ENCODE data around the gene VSNL1.

Gene VSNL1

DNA sequence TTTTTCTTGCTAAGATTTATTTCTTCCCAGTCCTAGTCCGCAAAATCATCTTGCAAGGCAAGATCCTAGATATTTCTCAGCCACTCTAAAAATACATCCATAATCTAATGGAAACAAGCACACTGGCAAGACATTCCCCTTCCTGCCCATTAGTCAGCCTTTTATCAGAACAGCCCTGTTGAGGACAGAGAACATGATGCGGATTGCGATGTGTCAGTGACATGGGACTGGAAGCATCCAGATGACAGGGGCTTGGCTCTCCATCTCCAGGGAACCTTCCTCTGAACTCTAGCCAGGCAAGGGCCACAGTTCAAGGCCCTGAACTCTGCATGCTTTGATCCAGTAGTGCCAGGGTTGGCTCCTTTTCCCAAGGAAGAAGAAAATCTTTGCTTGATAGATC is 70.0 kb downstream of the VSNL1 start:
- no peak for DNase-seq

DNA sequence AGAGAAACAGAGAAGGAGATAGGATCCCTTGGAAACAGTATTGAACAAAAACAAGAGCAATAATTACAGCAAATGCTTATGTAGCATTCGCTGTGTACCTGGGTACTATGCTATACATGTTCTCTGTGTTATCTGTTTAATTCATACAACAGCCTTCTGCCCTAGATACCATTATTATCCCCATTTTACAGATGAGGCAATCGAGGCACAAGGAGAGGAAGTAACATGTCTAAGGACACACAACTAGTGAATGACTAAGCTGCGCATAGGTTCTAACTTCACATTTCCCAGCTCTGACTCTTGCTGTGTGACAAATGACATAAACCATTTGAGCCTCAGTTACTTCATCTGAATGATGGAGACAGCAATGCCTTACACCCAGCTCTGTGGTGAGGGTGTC is 70.5 kb downstream of the VSNL1 start:
- DNase-seq = no peak

DNA sequence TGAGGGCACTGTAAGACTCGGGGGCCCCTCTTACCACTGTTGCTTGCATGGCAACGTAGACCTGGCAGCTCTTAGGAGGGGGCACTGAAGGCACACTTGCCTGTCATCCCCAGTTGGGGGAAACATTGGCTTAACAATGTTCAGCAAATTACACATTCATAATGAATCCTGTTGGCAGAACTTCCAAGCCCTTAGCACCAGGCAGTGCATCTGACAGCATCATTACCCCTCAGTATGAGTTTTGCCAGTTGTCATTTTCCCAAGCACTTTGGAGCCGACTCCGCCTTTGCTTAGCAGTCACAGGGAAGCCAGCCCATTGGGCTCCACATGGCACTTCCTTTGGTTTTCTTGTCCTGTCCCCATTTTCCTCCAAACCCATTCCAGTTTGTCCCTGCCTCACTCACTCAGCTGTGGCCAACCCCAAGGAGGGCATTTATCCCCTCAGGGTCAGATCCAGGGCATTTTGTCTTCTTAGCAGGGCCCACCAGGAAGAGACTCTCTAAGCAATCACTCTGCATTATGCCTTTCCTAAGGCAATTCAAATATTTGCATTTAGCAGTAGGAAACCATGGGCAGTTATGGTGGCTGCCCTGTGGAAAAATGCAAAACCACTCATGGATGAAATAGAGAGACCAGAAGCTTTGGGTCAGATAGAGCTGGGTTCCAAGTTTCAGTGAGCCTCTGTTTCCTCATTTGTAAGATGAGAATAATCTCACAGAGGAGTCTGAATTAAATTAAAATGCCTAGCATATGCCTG is 73.9 kb downstream of the VSNL1 start:
- DNase-seq = no peak

DNA sequence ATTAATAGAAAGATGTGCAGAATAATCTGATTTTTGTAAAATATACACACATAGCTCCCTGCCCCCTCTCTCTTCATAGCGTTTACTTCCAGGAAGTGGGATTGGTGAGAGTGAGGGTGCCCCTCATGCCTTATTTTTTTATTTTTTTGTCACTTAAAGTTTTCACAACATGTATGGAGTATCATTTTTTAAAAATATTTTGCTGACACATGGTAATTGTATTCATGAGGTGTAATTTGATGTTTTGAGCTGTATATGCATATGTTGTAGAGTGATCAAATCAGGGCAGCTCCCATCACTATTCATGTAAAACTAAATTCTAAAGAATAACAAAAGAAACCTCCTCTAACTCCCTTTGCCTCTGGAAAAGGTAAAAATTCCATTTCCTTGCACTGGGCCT is 74.7 kb downstream of the VSNL1 start:
- DNase-seq = no peak

DNA sequence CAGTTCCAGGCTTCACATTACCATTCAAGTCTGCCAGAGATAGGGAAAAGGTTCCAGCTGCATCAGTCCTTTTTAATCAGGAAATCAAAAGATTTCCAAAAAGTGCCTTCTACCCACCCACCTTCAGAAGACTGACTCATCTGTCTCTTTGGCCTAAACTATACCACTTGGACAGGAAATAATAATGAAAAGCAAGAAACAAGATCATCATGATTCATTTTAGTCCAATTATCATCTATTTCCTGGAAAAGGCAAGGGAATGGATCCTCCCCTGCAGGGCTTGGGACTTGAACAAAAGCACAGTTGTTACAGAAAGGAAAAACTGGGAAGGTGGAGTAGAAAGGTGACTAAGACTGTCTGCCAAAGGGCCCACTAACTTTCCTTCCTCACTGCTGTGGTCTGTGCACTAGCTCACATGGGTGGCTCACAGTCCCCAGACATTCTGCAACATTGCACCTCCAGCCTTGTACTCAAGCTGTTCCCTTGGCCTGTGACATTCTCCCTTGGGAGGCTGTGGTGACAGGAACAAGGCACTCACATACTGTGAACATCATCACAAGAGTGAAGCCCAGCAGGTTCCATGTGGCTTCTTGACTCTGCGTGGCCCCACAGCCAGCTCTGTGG is 75.3 kb downstream of the VSNL1 start:
- DNase-seq = no peak

DNA sequence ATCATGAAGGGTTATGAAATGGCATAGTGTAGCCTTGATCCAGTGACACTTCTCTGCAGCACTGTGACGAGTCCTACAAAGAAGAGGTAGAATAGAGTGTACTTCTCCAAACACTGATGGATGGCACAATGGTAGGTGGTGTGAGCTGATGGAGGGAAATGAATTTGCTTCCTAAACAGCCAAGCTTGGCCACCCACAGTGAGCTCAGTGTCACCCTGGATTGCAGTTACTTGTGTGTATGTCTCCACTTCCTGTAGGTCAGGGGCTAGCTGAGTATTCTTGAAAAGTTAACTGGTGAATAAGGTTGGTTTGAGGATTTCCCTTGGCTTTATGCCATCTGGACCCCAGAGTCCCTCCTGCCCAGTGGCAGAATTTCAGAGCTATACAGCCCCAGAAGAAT is 75.9 kb downstream of the VSNL1 start:
- no peak for DNase-seq

DNA sequence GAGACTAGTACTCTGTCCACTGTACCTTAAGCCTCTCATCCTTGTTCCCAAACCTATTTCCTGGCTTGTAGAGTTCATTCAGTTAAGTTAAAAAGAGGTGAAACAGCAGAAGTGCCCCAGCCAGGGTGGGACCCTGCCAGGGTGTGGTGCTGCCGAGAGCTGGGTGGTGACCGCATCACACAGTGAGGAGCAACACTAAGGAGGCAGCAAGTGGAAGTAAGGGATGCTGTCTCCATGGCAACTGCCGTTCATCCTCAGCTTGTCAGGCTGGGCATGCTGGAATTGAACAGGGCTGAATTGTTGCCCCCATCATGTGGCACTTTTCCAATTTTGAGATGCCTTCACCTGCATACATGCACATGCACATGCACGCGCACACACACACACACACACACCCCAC is 77.0 kb downstream of the VSNL1 start:
- peak in 1 of 56 donors; percentile 12 for DNase-seq

DNA sequence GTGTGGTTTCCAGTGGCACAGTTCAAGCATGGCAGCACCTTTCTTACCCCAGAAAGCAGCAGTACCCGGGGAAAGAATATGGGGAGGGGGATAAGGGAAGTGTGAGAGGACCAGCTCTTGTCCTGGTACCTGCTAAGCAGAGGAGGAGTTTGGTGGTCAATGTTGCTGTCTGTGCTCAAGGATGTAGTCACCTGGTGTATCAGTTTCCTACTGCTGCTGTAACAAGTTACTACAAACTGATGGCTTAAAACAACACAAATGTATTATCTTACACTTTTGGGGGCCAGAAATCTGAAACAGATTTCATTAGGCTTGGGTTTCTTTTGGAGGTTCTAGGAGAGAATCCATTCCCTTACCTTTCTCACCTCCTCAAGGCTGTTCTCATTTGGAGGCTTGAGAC is 77.5 kb downstream of the VSNL1 start:
- DNase-seq = no peak

DNA sequence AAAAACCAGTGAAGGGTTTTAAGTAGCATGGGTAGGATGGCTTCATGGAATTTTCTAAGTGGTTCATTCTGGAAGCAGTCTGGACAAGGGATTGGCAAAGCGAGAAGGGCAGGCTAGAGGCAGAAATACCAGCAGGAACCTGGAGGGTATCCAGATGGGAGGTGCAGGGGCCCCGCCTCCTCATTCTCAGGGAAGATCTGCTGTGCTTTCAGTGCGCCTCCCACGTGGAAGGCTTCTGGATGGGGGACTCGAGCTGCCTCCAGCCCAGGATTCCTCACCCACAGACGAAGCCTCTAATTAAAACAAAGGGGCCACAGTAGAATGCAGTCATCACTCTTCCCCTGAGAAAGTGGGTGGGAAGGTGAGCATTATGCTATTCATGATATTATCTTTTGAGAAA is 79.8 kb downstream of the VSNL1 start:
- peak in 19 of 56 donors; percentile 12 to 65 (median 36) for DNase-seq

DNA sequence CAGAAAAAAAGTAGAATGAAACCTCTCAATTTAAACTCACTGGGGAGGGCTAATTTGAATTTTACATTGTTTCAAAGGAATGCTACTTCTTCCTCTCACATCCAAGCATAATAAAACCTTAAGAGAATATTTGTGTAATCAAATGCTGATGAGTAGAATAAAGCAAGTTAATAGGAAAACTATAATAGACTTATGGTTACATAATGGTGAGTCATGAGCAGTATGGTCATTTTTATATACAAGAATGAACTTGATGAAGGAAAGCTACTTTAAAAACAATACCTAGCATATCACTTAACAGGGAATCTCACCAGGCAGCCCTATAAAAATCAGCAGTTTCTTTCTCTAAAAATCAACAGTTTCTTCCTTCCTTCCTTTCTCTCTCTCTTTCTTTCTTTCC is 80.3 kb downstream of the VSNL1 start:
- DNase-seq = no peak

DNA sequence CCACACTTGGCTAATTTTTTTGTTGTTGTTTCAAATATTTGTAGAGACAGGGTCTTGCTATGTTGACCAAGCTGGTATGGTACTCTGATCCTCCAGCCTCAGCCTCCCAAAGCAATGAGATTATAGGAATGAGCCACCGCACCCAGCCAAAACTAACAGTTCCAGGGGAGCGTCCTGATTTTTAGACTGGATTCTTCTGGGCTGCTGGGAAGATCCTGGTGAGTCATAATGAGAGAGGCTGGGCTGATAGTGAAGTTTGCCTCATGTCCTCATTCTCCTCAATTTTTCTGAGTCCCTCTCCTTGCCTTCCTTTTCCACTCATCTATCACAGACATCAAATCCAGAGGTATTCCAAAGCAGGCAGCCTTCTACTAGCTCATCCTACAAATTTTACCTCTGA is 81.3 kb downstream of the VSNL1 start:
- no peak for DNase-seq

DNA sequence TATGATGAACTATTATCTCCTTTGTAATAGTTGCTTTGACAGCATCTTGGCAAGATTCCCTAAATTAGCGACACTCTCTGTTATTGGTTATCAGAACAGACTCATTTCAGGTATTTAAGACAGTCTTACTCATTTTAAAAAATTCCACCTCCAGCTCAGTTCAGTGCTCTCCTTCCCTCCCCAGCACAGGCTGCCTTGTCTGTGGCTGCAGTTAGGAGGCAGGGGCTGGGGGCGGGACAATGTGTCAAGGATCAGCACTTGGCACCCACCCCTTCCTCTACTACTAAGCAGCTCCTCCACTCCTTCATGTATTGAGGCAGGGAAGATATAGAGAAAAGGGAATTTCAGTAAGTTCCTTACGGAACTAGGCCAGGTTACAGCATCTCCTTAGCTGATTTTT is 85.0 kb downstream of the VSNL1 start:
- DNase-seq = no peak

DNA sequence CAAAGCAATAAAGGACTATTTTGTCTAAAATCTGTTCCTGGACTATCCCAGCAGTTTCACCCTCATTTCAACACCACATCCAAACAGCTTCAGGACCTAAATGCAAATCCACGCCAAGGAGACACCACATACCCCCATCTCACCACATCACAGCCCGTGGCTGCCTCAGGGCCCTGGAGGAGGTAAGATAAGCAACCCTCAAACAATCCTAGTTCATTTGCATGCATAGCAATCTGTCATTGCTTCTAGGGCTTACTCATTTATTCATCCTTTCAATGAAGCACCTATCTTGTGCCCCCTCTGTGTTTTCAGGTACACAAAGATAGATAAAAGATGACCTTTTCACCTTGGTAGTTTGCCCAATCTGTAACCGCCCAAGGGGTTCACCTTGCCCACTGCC is 86.5 kb downstream of the VSNL1 start:
- DNase-seq = no peak

DNA sequence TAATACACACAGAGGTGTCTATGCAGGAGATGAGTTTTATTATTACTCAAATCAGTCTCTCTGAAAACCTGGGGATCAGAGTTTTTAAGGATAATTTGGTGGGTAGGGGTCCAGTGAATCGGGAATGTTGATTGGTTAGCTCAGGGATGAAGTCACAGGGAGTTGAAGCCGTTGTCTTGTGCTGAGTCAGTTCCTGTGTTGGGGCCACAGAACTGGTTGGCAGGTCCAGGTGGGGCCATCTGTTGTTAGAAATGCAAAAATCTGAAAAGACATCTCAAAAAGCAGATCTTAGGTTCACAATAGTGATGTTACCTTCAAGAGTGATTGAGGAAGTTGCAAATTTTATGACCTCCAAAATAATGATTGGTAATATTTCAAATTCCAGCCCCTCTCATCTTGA is 86.9 kb downstream of the VSNL1 start:
- no peak for DNase-seq

DNA sequence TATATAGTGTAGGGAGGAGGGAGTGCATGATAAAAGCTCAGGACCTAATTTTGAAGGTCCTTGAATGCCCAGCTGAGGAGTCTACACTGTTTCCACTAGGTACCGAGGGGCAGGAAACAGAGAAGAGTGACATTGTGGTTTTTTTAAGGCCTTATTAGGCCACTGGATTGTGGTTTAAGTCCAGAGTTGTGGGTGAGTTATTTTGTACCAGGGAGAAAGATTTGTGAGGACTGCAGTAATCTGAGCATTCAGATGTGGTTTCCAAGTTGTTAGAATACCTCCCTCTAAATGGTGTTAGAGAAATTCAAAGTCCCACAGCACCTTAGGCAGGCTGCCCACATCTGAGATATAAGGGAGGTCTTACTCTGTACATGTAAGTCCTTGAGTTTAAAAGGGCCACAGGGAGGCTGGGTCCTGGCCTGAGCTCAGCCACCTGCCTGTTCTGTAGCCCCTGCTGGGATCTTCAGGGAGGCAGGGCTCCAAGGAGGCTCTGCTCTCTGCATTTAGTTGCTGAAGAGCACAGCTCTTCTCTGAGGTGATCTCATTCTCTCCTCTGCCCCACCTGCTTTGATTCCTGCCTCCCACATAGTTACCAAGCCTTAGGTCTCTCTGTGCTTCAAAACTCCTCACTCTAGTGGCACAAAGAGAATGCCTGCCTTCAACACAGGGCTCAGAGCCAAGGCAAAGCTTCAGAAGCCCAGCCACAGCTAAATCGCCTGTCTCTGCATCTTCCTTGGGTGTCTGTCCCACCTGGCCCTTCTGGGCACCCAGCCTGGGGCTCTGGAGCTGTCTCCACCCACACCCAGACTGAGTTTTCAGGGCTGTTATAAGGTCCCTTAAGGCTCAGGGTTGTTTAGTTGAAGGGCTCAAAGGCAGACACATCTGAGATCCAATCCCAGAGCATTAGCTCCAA is 88.1 kb downstream of the VSNL1 start:
- no peak for DNase-seq

DNA sequence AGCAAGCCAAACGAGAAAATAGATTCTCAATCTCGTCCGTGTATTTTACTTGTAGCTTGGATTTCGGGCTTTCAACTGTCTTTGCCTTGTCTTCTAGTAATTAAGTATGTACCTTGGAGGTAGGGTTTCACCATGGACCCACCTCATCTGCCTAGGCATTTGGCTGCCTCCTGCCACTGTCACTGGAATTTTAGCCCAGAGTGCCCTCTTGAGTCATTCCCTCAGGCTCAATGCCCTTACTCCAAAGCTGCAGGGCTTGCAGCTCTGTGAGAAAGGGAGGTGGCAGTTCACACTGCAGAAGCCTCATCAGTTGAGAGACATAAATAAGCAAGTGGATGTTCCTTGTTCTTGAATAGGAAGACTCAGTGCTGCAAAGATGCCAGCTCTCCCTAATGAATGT is 89.6 kb downstream of the VSNL1 start:
- DNase-seq = no peak

DNA sequence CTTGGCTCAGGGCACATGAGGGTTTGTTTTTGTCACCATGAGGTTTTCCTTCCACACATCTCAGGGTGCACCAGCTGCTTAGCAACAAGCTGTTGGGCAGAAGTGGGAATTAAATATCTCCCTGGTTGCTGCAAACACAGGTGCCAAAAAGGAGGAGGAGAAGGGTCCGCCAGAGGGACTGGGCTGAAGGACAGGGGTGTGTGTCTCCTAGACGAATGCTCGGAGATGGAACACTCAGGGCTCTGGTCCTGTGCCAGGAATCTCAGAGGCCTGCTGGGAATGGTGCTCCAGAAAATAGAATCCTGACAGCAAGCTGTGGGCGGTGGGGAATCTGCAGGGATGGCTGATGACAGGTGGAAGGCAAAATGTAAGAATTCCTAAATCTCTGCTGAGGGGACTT is 94.5 kb downstream of the VSNL1 start:
- DNase-seq = peak in 14 of 56 donors; percentile 16 to 58 (median 37)

DNA sequence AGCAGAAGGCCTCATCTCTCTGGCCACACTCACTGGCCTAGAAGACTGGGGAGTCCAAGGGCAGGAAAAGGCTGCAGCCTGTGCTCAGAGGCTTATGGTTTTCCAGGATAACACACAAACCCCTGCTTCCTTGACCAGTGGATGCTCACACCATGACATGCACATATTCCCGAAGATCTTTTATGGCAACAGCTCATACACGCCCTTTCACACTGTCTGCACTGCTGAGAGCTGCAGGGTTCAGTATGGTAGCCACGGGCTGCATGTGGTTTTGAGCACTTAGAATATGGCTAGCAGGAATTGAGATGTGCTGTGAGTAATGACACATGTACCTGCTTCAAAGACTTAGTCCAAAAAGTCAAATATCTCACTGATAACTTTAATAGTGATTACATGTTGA is 95.8 kb downstream of the VSNL1 start:
- no peak for DNase-seq

DNA sequence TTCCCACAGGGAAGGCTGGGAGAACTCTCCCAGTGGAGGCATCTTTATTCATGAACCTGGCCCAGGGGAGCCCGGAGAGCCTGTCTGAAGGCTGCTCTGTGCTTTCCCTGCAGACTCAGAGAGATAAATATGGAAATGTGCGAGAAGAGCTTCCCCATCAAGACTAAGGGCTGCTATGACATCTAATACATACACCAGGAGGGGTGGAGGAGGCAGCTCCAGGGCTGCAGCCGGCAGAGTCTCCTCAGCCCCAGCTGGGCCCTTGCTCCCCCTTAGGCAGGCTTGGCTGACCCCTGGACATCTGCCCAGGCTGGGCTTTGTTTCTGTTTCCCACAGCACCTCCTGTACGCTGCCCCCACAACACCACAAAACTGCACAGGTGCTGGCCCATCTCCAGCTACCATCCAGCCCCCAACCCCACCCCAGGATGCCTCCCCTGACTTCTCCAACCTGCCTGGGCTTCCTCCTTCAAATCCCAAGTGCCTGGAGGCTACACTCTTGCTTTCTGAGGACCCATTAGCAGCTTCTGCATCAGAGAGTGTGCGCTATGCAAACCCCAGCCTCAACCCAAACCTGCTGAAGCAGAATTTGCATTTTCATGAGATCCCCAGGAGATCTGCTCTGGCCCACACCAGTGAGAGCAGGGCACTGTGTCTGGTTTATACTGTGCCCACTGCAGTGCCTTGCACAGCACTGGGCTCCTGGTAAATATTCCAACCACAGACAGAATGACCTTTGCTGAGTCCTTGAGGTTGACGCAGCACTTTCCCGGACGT is 96.8 kb downstream of the VSNL1 start:
- no peak for DNase-seq

DNA sequence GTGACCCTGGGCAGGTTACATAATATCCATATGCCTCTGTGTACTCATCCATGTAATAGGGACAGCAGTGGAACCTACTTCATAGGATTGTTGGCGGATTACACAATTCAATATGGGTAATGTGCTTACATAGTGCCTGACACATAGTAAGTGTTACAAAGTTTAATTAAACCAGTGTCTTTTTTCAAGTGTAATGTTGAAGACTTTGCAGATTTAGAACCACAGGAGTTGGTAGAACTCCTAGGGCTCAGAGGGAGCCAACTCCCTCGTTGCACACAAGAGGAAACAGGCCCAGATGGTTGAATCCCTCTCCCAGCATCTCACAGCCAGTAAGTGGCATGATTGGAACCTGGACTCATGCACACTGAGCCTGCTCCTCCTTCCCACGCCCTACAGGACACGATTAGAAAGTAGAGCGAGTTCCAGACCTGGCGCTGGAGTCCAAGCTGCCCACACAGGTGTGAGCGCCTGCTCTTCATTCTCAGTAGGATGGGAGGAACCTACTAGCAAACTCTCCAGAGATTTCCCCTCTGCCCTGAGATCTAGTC is 97.8 kb downstream of the VSNL1 start:
- DNase-seq = no peak

DNA sequence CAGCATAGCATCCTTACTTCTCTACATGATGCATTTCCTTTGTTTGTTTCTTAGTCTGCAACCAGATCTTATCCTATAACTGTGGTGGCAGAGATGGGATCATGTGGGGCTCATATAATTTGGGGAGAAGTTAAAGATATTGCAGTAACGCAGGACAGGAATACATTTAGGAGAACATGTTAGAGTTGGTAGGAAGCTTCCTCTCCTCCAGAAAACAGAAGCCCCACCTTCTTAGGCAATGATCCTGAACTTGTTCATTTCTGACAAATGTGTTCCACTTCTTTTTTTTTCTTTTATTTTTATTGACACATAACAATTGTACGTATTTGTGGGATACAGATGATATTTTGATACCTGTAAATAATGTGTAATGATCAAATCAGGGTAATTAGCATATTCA is 99.9 kb downstream of the VSNL1 start:
- no peak for DNase-seq
